ENCODE data around the gene DOCK9.

The DOCK9 gene

GRCh38 chr13:98851276-98851675 lies 126.6 kb downstream of the DOCK9 start:
- Histone ChIP-seq H3K4me2 (no peak overlapping the region), H3K36me3 (ENCODE audit: insufficient read depth) (no peaks in the 10 kb centered on the region), H4K20me1 (ENCODE audit: insufficient read depth) (no peaks in the 10 kb centered on the region), H3K79me2 (ENCODE audit: insufficient read depth, low read depth) (no peaks in the 10 kb centered on the region), H3K4me3 (IDR thresholded peaks at IDR 0.05; ENCODE audit: insufficient read depth, low read depth, low read length) (no peak overlapping the region), H3K27me3 (ENCODE audit: insufficient read depth, low read depth) (no peaks in the 10 kb centered on the region), H3K4me1 (ENCODE audit: low read depth, poor library complexity, severe bottlenecking) (peaks cover 27% of the 10 kb centered on the region), H2AFZ (ENCODE audit: low read depth) (no peak overlapping the region), H3K27ac (no peak overlapping the region), H3K9ac (no peak overlapping the region)
- no peak for TF ChIP-seq CTCF (conservative IDR thresholded peaks at IDR 0.05; ENCODE audit: low read depth, low read length)

DNA sequence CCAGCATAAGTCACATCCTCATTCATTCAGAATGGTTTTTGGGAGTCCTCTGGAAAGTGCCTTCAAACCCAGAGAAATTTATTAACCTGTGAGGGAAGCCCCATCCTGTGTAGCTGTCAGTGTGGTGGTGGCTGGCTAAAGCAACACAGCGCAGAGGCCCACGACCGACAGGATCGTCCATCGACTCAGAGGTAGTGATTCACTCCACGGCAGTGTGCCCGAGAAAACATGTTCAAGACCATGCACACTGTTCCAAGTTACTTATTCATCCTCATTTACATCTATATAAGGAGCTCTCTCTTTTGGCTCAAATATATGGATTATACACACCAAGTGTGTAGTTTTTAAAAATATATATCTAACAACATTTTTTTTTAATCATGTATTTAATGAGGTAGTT lies 129.1 kb downstream of the DOCK9 start:
- TF ChIP-seq CTCF (conservative IDR thresholded peaks at IDR 0.05; ENCODE audit: low read depth, low read length) = no peak
- no peak overlapping the region for H3K27ac ChIP-seq
- H3K4me1 ChIP-seq (ENCODE audit: low read depth, poor library complexity, severe bottlenecking) = peaks cover 15% of the 10 kb centered on the region
- H2AFZ ChIP-seq (ENCODE audit: low read depth) = no peak overlapping the region
- no peaks in the 10 kb centered on the region for H3K36me3 ChIP-seq (ENCODE audit: insufficient read depth)
- no peak overlapping the region for H3K4me2 ChIP-seq
- no peaks in the 10 kb centered on the region for H3K79me2 ChIP-seq (ENCODE audit: insufficient read depth, low read depth)
- no peak overlapping the region for H3K4me3 ChIP-seq (IDR thresholded peaks at IDR 0.05; ENCODE audit: insufficient read depth, low read depth, low read length)
- H3K27me3 ChIP-seq (ENCODE audit: insufficient read depth, low read depth) = no peaks in the 10 kb centered on the region
- no peak overlapping the region for H3K9ac ChIP-seq
- H4K20me1 ChIP-seq (ENCODE audit: insufficient read depth) = no peaks in the 10 kb centered on the region

DNA sequence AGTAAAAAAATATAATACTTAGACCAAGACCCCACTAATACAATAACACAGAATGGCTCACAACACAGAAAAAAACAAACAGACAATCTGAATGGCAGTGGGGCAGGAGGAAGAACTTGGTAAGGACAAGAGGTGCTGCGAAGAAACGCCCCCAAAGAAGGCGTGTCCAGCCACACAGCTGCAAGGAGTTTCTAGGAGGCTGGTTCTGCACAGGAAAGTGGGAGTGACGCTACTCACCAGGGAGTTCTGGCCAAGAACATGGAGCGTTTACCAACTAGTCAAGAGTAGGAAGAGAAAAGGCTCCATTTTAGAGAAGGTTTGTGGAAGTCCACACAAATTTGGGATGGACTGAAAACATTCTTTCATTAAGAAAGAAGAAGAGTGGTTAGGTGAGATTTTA lies 130.1 kb downstream of the DOCK9 start:
- Histone ChIP-seq H4K20me1 (ENCODE audit: insufficient read depth) (no peaks in the 10 kb centered on the region), H3K36me3 (ENCODE audit: insufficient read depth) (no peaks in the 10 kb centered on the region), H2AFZ (ENCODE audit: low read depth) (no peak overlapping the region), H3K27ac (no peak overlapping the region), H3K79me2 (ENCODE audit: insufficient read depth, low read depth) (no peaks in the 10 kb centered on the region), H3K9ac (no peak overlapping the region), H3K27me3 (ENCODE audit: insufficient read depth, low read depth) (no peaks in the 10 kb centered on the region), H3K4me2 (no peak overlapping the region), H3K4me3 (IDR thresholded peaks at IDR 0.05; ENCODE audit: insufficient read depth, low read depth, low read length) (no peak overlapping the region), H3K4me1 (ENCODE audit: low read depth, poor library complexity, severe bottlenecking) (peaks cover 13% of the 10 kb centered on the region)
- TF ChIP-seq CTCF (conservative IDR thresholded peaks at IDR 0.05; ENCODE audit: low read depth, low read length) = no peak

- H3K9ac ChIP-seq = no peak overlapping the region
- H3K36me3 ChIP-seq (ENCODE audit: insufficient read depth) = no peaks in the 10 kb centered on the region
- no peak overlapping the region for H3K4me2 ChIP-seq
- H2AFZ ChIP-seq (ENCODE audit: low read depth) = no peak overlapping the region
- H3K27ac ChIP-seq = no peak overlapping the region
- H3K4me1 ChIP-seq (ENCODE audit: low read depth, poor library complexity, severe bottlenecking) = peaks cover 11% of the 10 kb centered on the region
- H3K27me3 ChIP-seq (ENCODE audit: insufficient read depth, low read depth) = no peaks in the 10 kb centered on the region
- no peak overlapping the region for H3K4me3 ChIP-seq (IDR thresholded peaks at IDR 0.05; ENCODE audit: insufficient read depth, low read depth, low read length)
- H3K79me2 ChIP-seq (ENCODE audit: insufficient read depth, low read depth) = no peaks in the 10 kb centered on the region
- H4K20me1 ChIP-seq (ENCODE audit: insufficient read depth) = no peaks in the 10 kb centered on the region
- no peak for TF ChIP-seq CTCF (conservative IDR thresholded peaks at IDR 0.05; ENCODE audit: low read depth, low read length)
Measured at GRCh38 chr13:98846986-98847385, 130.9 kb downstream of the DOCK9 start.

DNA sequence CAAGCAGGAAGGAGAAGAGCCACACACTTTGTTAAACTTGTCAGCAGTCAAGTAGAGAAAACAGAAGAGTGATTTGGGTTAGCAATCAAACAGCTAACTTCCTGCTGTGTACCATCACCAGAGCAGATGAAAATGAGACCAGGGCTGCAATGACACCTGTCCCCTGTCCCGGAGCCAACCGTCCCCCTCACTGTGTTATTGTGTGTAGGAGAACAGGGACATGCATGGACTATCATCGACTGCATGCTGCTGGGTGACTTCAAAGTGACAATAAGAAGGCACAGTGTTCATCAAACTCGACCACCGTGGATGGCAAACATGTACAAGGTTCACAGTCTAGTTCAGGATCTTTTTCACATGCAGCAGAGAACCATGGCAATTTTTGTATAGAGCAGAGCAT lies 131.3 kb downstream of the DOCK9 start:
- Histone ChIP-seq H3K4me1 (ENCODE audit: low read depth, poor library complexity, severe bottlenecking) (peaks cover 9% of the 10 kb centered on the region), H3K36me3 (ENCODE audit: insufficient read depth) (no peaks in the 10 kb centered on the region), H3K27ac (no peak overlapping the region), H3K79me2 (ENCODE audit: insufficient read depth, low read depth) (no peaks in the 10 kb centered on the region), H3K4me3 (IDR thresholded peaks at IDR 0.05; ENCODE audit: insufficient read depth, low read depth, low read length) (no peak overlapping the region), H4K20me1 (ENCODE audit: insufficient read depth) (no peaks in the 10 kb centered on the region), H3K9ac (no peak overlapping the region), H3K4me2 (no peak overlapping the region), H3K27me3 (ENCODE audit: insufficient read depth, low read depth) (no peaks in the 10 kb centered on the region), H2AFZ (ENCODE audit: low read depth) (no peak overlapping the region)
- no peak for TF ChIP-seq CTCF (conservative IDR thresholded peaks at IDR 0.05; ENCODE audit: low read depth, low read length)
